Peyer's patch (tissue), 4 donors: ENCODE results near the gene BAG5. TPM values are rescaled to one million over a fixed set of nuclear protein-coding genes. Genes with fewer than 3 reads are reported as not detected.
"Not testable (repeated sequence)": the region's sequence is repeated elsewhere in the genome, so short reads cannot be mapped to it uniquely, and the experiment has no call there.

Experiments
- DNase-seq, 3 donors: peaks; one replicate each; pipeline ENCODE4 v3.0.0-alpha.2; 2017 to 2019
- H3K27ac ChIP-seq, 4 donors: fragments of 200-600 bp; sonication (generic); one replicate each; pipeline ENCODE4 v1.5.1; 2016 to 2019
- H3K27me3 ChIP-seq, 2 donors: fragments of 200-600 bp; sonication (generic); one replicate each; pipeline ENCODE4 v1.5.1; 2019
- H3K36me3 ChIP-seq, 3 donors: fragments of 200-600 bp; sonication (generic); one replicate each; pipeline ENCODE4 v1.5.1; 2016 to 2019
- H3K4me1 ChIP-seq, 4 donors: fragments of 200-600 bp; sonication (generic); one replicate each; pipeline ENCODE4 v1.5.1; 2016 to 2019
- H3K4me3 ChIP-seq, 4 donors: fragments of 200-600 bp; sonication (generic); 1 replicate in 3 of 4; 2 replicates in 1 of 4; pipeline ENCODE4 v1.5.1; 2016 to 2019; ENCODE audit warnings: mild to moderate bottlenecking in 1 of 4
- H3K9me3 ChIP-seq, 4 donors: fragments of 200-600 bp; sonication (generic); one replicate each; pipeline ENCODE4 v1.5.1; 2016 to 2019; ENCODE audit warnings: mild to moderate bottlenecking in 1 of 4
- CTCF ChIP-seq, 6 experiments: fragments of 450-650 bp in 4 of 6; fragments of 200-600 bp in 2 of 6; sonication (generic) in 1 of 6; IDR thresholded peaks; one replicate each; pipeline ENCODE4 v1.5.1; 2017 to 2019; ENCODE audit warnings: antibody characterized with exemption in 6 of 6, mild to moderate bottlenecking in 3 of 6, moderate library complexity in 1 of 6
- POLR2A ChIP-seq, 2 donors: fragments of 450-650 bp; IDR thresholded peaks; one replicate each; pipeline ENCODE4 v1.5.1; 2017; ENCODE audit warnings: antibody characterized with exemption in 2 of 2, mild to moderate bottlenecking in 2 of 2, moderate library complexity in 2 of 2
- total RNA-seq, 4 donors: library from RNA; depleted of rRNA; stranded (reverse); fragments of >200 nt; gene quantifications; one replicate each; pipeline ENCODE4 v1.1.0, GENCODE V29; 2016

BAG5 gene
- total RNA-seq, 4 donors from 2014 or later: 18.0 to 38.0 (median 19.5) TPM

- no peaks in the 10 kb centered on the region for H3K27me3 ChIP-seq
- TF ChIP-seq POLR2A (IDR thresholded peaks at IDR 0.05) (no peak), CTCF (IDR thresholded peaks at IDR 0.05) (no peak)
- peaks cover 0 to 12% (median 0%) of the 10 kb centered on the region in 3 donors for H3K36me3 ChIP-seq
- peaks cover 0 to 28% (median 0%) of the 10 kb centered on the region in 4 donors for H3K4me1 ChIP-seq
- H3K27ac ChIP-seq: no peak overlapping the region
- no peaks in the 10 kb centered on the region for H3K9me3 ChIP-seq
- peak in 2 of 3 donors; percentile 34 to 42 for DNase-seq
- H3K4me3 ChIP-seq: no peak overlapping the region
Observed at GRCh38 chr14:103514596-103515421, 47.6 kb downstream of the BAG5 start.

- no peak for TF ChIP-seq POLR2A (IDR thresholded peaks at IDR 0.05)
- TF ChIP-seq CTCF (IDR thresholded peaks at IDR 0.05): no peak
- DNase-seq: peak in 2 of 3 donors; percentile 43 to 61
- Histone ChIP-seq H3K4me1 (peaks cover 0 to 11% (median 0%) of the 10 kb centered on the region in 4 donors), H3K9me3 (no peaks in the 10 kb centered on the region), H3K36me3 (peaks cover 0 to 20% (median 0%) of the 10 kb centered on the region in 3 donors), H3K27ac (peak overlapping the region in 2 of 4 donors; percentile 12 to 32), H3K4me3 (no peak overlapping the region), H3K27me3 (no peaks in the 10 kb centered on the region)
Observed at GRCh38 chr14:103512701-103513611, 49.5 kb downstream of the BAG5 start.

- H3K27ac ChIP-seq: peak overlapping the region in 1 of 4 donors; percentile 32
- H3K4me3 ChIP-seq, H3K9me3 ChIP-seq, H3K4me1 ChIP-seq, H3K27me3 ChIP-seq: not testable (repeated sequence)
- H3K36me3 ChIP-seq: peaks cover 0 to 23% (median 0%) of the 10 kb centered on the region in 3 donors
- DNase-seq: peak in 1 of 3 donors; percentile 38
Observed at GRCh38 chr14:103512180-103512579, 50.3 kb downstream of the BAG5 start.

GRCh38 chr14:103510724-103511693 lies 51.4 kb downstream of the BAG5 start:
- no peak for TF ChIP-seq CTCF (IDR thresholded peaks at IDR 0.05)
- TF ChIP-seq POLR2A (IDR thresholded peaks at IDR 0.05): no peak
- peak in 1 of 3 donors; percentile 12 for DNase-seq
- peaks cover 0 to 4% (median 0%) of the 10 kb centered on the region in 4 donors for H3K4me1 ChIP-seq
- H3K27me3 ChIP-seq: no peaks in the 10 kb centered on the region
- no peak overlapping the region for H3K27ac ChIP-seq
- no peaks in the 10 kb centered on the region for H3K9me3 ChIP-seq
- no peak overlapping the region for H3K4me3 ChIP-seq
- H3K36me3 ChIP-seq: peaks cover 0 to 23% (median 0%) of the 10 kb centered on the region in 3 donors

GRCh38 chr14:103509864-103510723 lies 52.4 kb downstream of the BAG5 start:
- peaks cover 0 to 24% (median 0%) of the 10 kb centered on the region in 3 donors for H3K36me3 ChIP-seq
- H3K9me3 ChIP-seq: no peaks in the 10 kb centered on the region
- peaks cover 0 to 4% (median 0%) of the 10 kb centered on the region in 4 donors for H3K4me1 ChIP-seq
- peak in 1 of 3 donors; percentile 41 for DNase-seq
- no peak for TF ChIP-seq POLR2A (IDR thresholded peaks at IDR 0.05)
- no peak for TF ChIP-seq CTCF (IDR thresholded peaks at IDR 0.05)
- H3K27me3 ChIP-seq: no peaks in the 10 kb centered on the region
- H3K27ac ChIP-seq: no peak overlapping the region
- H3K4me3 ChIP-seq: no peak overlapping the region
